ENCODE measurements around the gene MBD3. TPM values are rescaled to one million over a fixed set of nuclear protein-coding genes. Genes with fewer than 3 reads are reported as not detected.

Gene MBD3
- total and polyA plus RNA-seq, 2 experiments from 2014 or later, result 27.6 to 118 TPM

GRCh38 chr19:1630012-1630411, 37.3 kb upstream of the MBD3 start (continued):
- TF ChIP-seq ZNF462 (CRISPR knock-in tag; IDR thresholded peaks at IDR 0.05), result no peak

- ATAC-seq (no peak), DNase-seq (ENCODE audit: low spot score) (no peak)
- Mint-ChIP-seq H3K27me3 (ENCODE audit: insufficient read depth, low read depth, poor library complexity) (peaks cover 13% of the 10 kb centered on the region), H3K9me3 (no peaks in the 10 kb centered on the region), H3K4me3 (no peak overlapping the region), H3K27ac (no peak overlapping the region), H3K4me1 (peaks cover under 1% of the 10 kb centered on the region; the same call in 2 of the 3 replicates), H3K36me3 (ENCODE audit: low read depth) (peaks cover 34% of the 10 kb centered on the region)
- Histone ChIP-seq H3K79me2 (replicated peaks; ENCODE audit: insufficient read depth) (peaks cover 5% of the 10 kb centered on the region), H4K20me1 (replicated peaks; ENCODE audit: insufficient read depth) (peaks cover 25% of the 10 kb centered on the region), H3K4me1 (ENCODE audit: insufficient read depth) (no peaks in the 10 kb centered on the region), H3K4me3 (no peak overlapping the region), H3K9me2 (ENCODE audit: insufficient read depth) (no peaks in the 10 kb centered on the region), H3K4me2 (no peak overlapping the region), H3K27ac (ENCODE audit: low read depth) (no peak overlapping the region), H3K36me3 (ENCODE audit: insufficient read depth) (peaks cover 5% of the 10 kb centered on the region; the same call in 1 of the 2 replicates), H2AFZ (no peak overlapping the region), H3K27me3 (ENCODE audit: insufficient read depth) (no peaks in the 10 kb centered on the region), H3F3A (replicated peaks; ENCODE audit: low read depth) (peaks cover 9% of the 10 kb centered on the region; the same call in 1 of the 2 replicates)
- no peak for TF ChIP-seq NANOG (IDR thresholded peaks at IDR 0.05; ENCODE audit: borderline replicate concordance)
- no peak for TF ChIP-seq ZNF114 (CRISPR knock-in tag; IDR thresholded peaks at IDR 0.05)
- TF ChIP-seq EZH2phosphoT487 (IDR thresholded peaks at IDR 0.05; ENCODE audit: unreplicated experiment), result no peak
- TF ChIP-seq JUNB (IDR thresholded peaks at IDR 0.05; ENCODE audit: unreplicated experiment), result no peak
- no peak for TF ChIP-seq ZNF462 (CRISPR knock-in tag; IDR thresholded peaks at IDR 0.05)
- TF ChIP-seq ETS1 (IDR thresholded peaks at IDR 0.05), result no peak
- no peak for TF ChIP-seq ZNF331 (CRISPR knock-in tag; IDR thresholded peaks at IDR 0.05; ENCODE audit: low read depth)
- TF ChIP-seq EZH2 (IDR thresholded peaks at IDR 0.05; ENCODE audit: low read depth, unreplicated experiment), result no peak
Observed at GRCh38 chr19:1629256-1629808, 36.7 kb upstream of the MBD3 start.
